ENCODE results near the gene MRPL55.
A peak's percentile ranks its signal among the peaks of the same experiment; 100 is the strongest.

The MRPL55 gene

DNA sequence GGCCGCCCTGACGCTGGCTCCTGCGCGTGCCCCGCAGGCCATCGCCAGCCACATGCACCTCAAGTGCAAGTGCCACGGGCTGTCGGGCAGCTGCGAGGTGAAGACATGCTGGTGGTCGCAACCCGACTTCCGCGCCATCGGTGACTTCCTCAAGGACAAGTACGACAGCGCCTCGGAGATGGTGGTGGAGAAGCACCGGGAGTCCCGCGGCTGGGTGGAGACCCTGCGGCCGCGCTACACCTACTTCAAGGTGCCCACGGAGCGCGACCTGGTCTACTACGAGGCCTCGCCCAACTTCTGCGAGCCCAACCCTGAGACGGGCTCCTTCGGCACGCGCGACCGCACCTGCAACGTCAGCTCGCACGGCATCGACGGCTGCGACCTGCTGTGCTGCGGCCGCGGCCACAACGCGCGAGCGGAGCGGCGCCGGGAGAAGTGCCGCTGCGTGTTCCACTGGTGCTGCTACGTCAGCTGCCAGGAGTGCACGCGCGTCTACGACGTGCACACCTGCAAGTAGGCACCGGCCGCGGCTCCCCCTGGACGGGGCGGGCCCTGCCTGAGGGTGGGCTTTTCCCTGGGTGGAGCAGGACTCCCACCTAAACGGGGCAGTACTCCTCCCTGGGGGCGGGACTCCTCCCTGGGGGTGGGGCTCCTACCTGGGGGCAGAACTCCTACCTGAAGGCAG is 50.0 kb downstream of the MRPL55 start:
- Histone ChIP-seq H3K4me3 (ENCODE audit: low read depth, low read length) (peak overlapping the region; percentile 39), H3K4me1 (ENCODE audit: control insufficient read depth, insufficient read depth, low read length) (no peaks in the 10 kb centered on the region), H3K27me3 (ENCODE audit: control insufficient read depth, insufficient read depth, low read length) (peaks cover 55% of the 10 kb centered on the region), H3K36me3 (ENCODE audit: control insufficient read depth, insufficient read depth, low read length) (no peaks in the 10 kb centered on the region), H3K9ac (ENCODE audit: low read depth, low read length) (no peak overlapping the region), H3K9me3 (ENCODE audit: control insufficient read depth, insufficient read depth, low read length) (no peaks in the 10 kb centered on the region)

DNA sequence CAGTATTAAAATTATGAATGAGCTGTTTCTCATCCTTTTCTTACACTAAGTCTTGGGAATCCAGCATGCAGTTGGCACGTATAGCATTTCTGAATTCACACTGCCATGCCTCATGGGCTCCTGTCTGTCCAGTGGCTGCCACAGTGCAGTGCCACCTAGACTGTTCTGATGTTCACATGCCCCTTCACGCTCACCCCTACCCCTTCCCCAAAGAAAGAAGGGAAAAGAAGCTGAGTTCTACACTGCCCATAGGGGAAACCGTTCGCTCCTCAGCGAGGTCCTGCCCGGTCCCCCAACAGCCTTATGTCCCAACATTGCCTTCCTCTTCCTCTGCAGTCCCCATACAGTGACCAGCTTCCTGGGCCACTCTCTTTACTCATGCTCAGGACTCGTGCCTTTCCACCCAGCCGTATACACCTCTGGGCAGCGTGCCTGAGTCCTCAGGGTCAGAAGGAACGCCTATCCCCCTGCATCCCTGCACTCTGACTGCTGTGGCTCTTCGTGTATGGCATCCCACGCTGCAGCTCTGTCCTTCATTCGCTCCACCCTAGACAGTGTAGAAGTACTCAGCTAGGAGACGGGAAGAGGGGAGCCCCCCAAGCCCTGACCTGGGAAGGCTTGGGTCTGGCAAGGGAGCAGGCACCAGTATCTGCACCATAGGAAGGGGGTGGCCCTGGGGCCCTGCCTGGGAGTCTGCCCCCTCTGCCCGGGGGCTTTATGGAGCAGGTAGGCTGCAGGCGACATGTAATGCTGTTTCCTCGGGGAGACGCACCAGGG is 50.7 kb downstream of the MRPL55 start:
- H3K27me3 ChIP-seq (ENCODE audit: control insufficient read depth, insufficient read depth, low read length), result peaks cover 53% of the 10 kb centered on the region

More for the DNA sequence above, 50.7 kb downstream of the MRPL55 start:
- no peaks in the 10 kb centered on the region for H3K36me3 ChIP-seq (ENCODE audit: control insufficient read depth, insufficient read depth, low read length)
- no peak overlapping the region for H3K9ac ChIP-seq (ENCODE audit: low read depth, low read length)
- no peaks in the 10 kb centered on the region for H3K9me3 ChIP-seq (ENCODE audit: control insufficient read depth, insufficient read depth, low read length)
- no peaks in the 10 kb centered on the region for H3K4me1 ChIP-seq (ENCODE audit: control insufficient read depth, insufficient read depth, low read length)
- peak overlapping the region; percentile 39 for H3K4me3 ChIP-seq (ENCODE audit: low read depth, low read length)
